Thyroid gland (tissue), 4 donors: ENCODE data around the gene FBRS. TPM values are rescaled to one million over a fixed set of nuclear protein-coding genes. Genes with fewer than 3 reads are reported as not detected.

Source experiments
- DNase-seq, 2 donors: peaks; one replicate each; pipeline ENCODE4 v3.0.0-alpha.2; 2019
- H3K27ac ChIP-seq, 3 donors: fragments of 200-600 bp; sonication (generic); 1 replicate in 2 of 3; 2 replicates in 1 of 3; pipeline ENCODE4 v1.5.1; 2016 to 2019; ENCODE audit warnings: mild to moderate bottlenecking in 1 of 3, moderate library complexity in 1 of 3
- H3K27me3 ChIP-seq: fragments of 200-600 bp; sonication (generic); one replicate; pipeline ENCODE4 v1.5.1; 2019
- H3K36me3 ChIP-seq, 2 donors: fragments of 200-600 bp; sonication (generic); one replicate each; pipeline ENCODE4 v1.5.1; 2016 to 2019
- H3K4me1 ChIP-seq, 2 donors: fragments of 200-600 bp; sonication (generic); one replicate each; pipeline ENCODE4 v1.5.1; 2017 to 2019
- H3K4me3 ChIP-seq, 3 donors: fragments of 200-600 bp; sonication (generic); replicated peaks in 1 of 3; 1 replicate in 2 of 3; 2 replicates in 1 of 3; pipeline ENCODE4 v1.5.1; 2016; ENCODE audit warnings: mild to moderate bottlenecking in 1 of 3
- H3K9me3 ChIP-seq: fragments of 200-600 bp; sonication (generic); one replicate; pipeline ENCODE4 v1.5.1; 2017
- POLR2A ChIP-seq, 2 donors: fragments of 450-650 bp; IDR thresholded peaks; one replicate each; pipeline ENCODE4 v1.6.1; 2017; ENCODE audit warnings: antibody characterized with exemption in 2 of 2, mild to moderate bottlenecking in 2 of 2, moderate library complexity in 1 of 2
- WGBS, 2 donors: methylation state at CpG; one replicate each; pipeline ENCODE4 v1.1.5; 2017; 5-methylcytosine and 5-hydroxymethylcytosine counted together
- intact Hi-C: fragments of 100-400 bp; cut with DNase I; formaldehyde crosslinking; loops from one replicate; pipeline ENCODE4 v1.15.1; 2023
- total RNA-seq, 4 donors: library from RNA; depleted of rRNA; stranded (reverse); fragments of >200 nt; gene quantifications; one replicate each; pipeline ENCODE4 v1.2.3, GENCODE V29; 2016
- TF ChIP-seq, protein P1 (sequence below), 6 experiments: fragments of 200-600 bp in 3 of 6; fragments of 450-650 bp in 3 of 6; sonication (generic) in 3 of 6; IDR thresholded peaks; one replicate each; pipeline ENCODE4 v1.5.1; 2016 to 2019; ENCODE audit warnings: antibody characterized with exemption in 6 of 6, mild to moderate bottlenecking in 2 of 6, inconsistent platforms in 1 of 6, moderate library complexity in 1 of 6

FBRS gene
- total RNA-seq, 4 donors from 2014 or later = 35.6 to 56.8 (median 42.1) TPM

DNA sequence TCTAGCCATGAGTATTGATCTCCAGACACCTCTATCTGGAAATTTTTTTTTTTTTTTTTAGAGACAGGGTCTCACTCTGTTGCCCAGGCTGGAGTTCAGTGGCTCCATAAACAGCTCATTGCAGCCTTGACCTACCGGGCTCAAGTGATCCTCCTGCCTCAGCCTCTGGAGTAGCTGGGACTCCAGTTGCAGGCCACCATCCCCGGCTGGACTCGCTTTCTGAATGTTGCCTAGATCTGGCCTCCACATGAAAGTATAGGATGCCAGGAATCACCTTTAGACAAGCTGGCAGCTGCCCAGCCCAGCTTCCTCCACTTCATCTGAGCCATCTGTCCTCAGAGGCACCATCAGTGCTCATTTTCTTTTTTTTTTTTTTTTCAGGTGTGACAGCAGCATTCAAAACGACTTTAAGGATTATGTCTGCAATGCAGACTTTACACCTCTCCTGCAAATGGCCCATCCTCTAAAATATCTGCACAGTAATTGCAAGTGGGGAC lies 13.8 kb upstream of the FBRS start:
- no peaks in the 10 kb centered on the region for H3K4me1 ChIP-seq
- no peak overlapping the region for H3K27ac ChIP-seq
- DNase-seq = no peak
- no peaks in the 10 kb centered on the region for H3K9me3 ChIP-seq
- no peaks in the 10 kb centered on the region for H3K36me3 ChIP-seq
- H3K27me3 ChIP-seq = no peaks in the 10 kb centered on the region
- no peak overlapping the region for H3K4me3 ChIP-seq
- WGBS, 2 donors = 65 to 75% methylated on average over 4 of the region's 4 CpGs
- intact Hi-C loops = no loop called here
- TF ChIP-seq, protein P1, sequence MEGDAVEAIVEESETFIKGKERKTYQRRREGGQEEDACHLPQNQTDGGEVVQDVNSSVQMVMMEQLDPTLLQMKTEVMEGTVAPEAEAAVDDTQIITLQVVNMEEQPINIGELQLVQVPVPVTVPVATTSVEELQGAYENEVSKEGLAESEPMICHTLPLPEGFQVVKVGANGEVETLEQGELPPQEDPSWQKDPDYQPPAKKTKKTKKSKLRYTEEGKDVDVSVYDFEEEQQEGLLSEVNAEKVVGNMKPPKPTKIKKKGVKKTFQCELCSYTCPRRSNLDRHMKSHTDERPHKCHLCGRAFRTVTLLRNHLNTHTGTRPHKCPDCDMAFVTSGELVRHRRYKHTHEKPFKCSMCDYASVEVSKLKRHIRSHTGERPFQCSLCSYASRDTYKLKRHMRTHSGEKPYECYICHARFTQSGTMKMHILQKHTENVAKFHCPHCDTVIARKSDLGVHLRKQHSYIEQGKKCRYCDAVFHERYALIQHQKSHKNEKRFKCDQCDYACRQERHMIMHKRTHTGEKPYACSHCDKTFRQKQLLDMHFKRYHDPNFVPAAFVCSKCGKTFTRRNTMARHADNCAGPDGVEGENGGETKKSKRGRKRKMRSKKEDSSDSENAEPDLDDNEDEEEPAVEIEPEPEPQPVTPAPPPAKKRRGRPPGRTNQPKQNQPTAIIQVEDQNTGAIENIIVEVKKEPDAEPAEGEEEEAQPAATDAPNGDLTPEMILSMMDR (IDR thresholded peaks at IDR 0.05) = no peak

GRCh38 chr16:30645727-30646126 lies 12.5 kb upstream of the FBRS start:
- DNase-seq = no peak
- Histone ChIP-seq H3K27me3 (no peaks in the 10 kb centered on the region), H3K27ac (no peak overlapping the region), H3K4me3 (no peak overlapping the region), H3K4me1 (peaks cover 3 to 6% of the 10 kb centered on the region in 2 donors), H3K36me3 (no peaks in the 10 kb centered on the region), H3K9me3 (no peaks in the 10 kb centered on the region)
- TF ChIP-seq, protein P1 (IDR thresholded peaks at IDR 0.05) = no peak
- TF ChIP-seq POLR2A (IDR thresholded peaks at IDR 0.05) = no peak
- WGBS, 2 donors = 69 to 70% methylated on average over 6 of the region's 6 CpGs
- intact Hi-C loops = no loop called here

DNA sequence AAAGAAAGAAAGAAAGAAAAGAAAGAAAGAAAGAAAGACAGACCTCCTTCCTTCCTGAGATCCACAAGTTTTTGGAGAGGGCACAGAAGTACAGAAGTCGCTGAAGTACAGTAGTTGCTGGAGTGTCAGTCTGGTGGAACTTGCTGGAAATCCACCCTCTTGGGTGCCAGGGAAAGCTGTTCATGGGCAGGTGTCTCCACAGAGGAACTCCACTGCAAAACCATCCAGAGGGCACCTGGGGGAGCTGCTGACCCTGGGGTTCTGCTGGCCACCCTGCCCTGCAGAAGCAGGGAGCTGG lies 11.0 kb upstream of the FBRS start:
- Histone ChIP-seq H3K27me3 (no peaks in the 10 kb centered on the region), H3K4me3 (no peak overlapping the region), H3K27ac (no peak overlapping the region), H3K36me3 (no peaks in the 10 kb centered on the region), H3K9me3 (no peaks in the 10 kb centered on the region), H3K4me1 (peaks cover 11% of the 10 kb centered on the region in 2 donors)
- TF ChIP-seq POLR2A (IDR thresholded peaks at IDR 0.05) = no peak
- TF ChIP-seq, protein P1 (IDR thresholded peaks at IDR 0.05) = no peak
- WGBS, 2 donors = 73 to 75% methylated on average over 1 of the region's 1 CpG
- DNase-seq = no peak
- intact Hi-C loops = no loop called here

DNA sequence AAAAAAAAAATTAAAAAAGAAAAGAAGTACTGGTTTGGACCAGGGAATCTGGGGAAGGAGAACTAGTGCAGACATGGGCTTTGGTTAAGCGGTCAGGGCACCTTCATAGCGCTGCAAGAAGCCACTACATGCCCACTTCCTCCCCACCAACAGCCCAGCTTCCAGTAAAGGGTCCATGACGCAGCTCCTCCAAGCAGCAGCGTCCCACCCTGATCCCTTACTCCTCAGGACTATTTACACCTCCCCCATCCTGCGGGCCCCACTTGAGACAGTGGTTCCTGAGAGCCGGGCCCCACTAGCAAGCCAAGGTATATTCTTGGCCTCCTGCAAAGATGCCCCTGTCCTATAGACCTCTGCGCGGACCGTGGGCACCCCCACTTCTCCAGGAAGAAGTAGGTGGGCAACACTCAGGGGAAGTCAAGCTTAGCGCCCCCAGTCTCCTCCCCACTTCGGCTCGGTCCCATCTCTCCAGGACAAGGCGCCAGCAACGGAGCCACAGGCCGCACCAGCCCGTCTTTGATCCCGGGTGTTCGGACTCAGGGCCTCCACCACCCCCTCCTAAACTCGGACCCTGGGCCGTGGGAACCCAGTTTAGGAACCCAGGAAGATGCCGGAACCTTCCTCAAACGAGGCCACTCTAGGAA lies 8.4 kb upstream of the FBRS start:
- DNase-seq = peak in 1 of 2 donors; percentile 16
- intact Hi-C loops = no loop called here
- Histone ChIP-seq H3K27ac (peak overlapping the region; percentile 75 to 94 (median 88)), H3K9me3 (no peaks in the 10 kb centered on the region), H3K4me1 (peaks cover 14% of the 10 kb centered on the region in 2 donors), H3K27me3 (no peaks in the 10 kb centered on the region), H3K4me3 (peak overlapping the region; percentile 16 to 53 (median 39)), H3K36me3 (peaks cover 18 to 21% of the 10 kb centered on the region in 2 donors)
- 13 to 23% methylated on average over 18 to 21 of the region's 22 CpGs for WGBS, 2 donors
- TF ChIP-seq, protein P1 (IDR thresholded peaks at IDR 0.05) = no peak
- no peak for TF ChIP-seq POLR2A (IDR thresholded peaks at IDR 0.05)

- peak within 1 kb of the TSS; percentile 65 to 84 (median 76) for H3K4me3 ChIP-seq
- peaks cover 14% of the 10 kb centered on the region in 2 donors for H3K4me1 ChIP-seq
- intact Hi-C loops = no loop called here
- H3K27me3 ChIP-seq = no peaks in the 10 kb centered on the region
- H3K9me3 ChIP-seq = no peaks in the 10 kb centered on the region
- peak; percentile 100 for DNase-seq
- WGBS, 2 donors = 1% methylated on average over 38 to 46 of the region's 53 CpGs
- peak within 1 kb of the TSS; percentile 88 to 94 (median 90) for H3K27ac ChIP-seq
- H3K36me3 ChIP-seq = peaks cover 25 to 28% of the 10 kb centered on the region in 2 donors
- TF ChIP-seq POLR2A (IDR thresholded peaks at IDR 0.05) = peak in 1 of 2 donors; percentile 55
- TF ChIP-seq, protein P1 (IDR thresholded peaks at IDR 0.05) = peak in 4 of 6 experiments; percentile 21 to 51 (median 38)
Measured at GRCh38 chr16:30650369-30651123, 7.7 kb upstream of the FBRS start, which contains the start of gene PRR14. PRR14 (plus strand) TSS chr16:30650960; CDS start chr16:30651646, 686 bp downstream.
